Left lobe of liver (tissue), 2 donors: ENCODE measurements around the gene MOV10L1. TPM values are rescaled to one million over a fixed set of nuclear protein-coding genes. Genes with fewer than 3 reads are reported as not detected.

Source experiments
- ATAC-seq: fragments of 200-7000 bp; cut with Tn5 transposase; one replicate; pipeline ENCODE4 v1.9.1; 2020; ENCODE audit warnings: mild to moderate bottlenecking, moderate library complexity
- DNase-seq: peaks from one replicate; pipeline ENCODE4 v3.0.0-alpha.2; 2020; ENCODE audit warnings: low spot score
- total RNA-seq: library from RNA; stranded (reverse); gene quantifications from one replicate; pipeline ENCODE4 v1.2.1, GENCODE V29; 2021
- donor health status: DM: no; HTN: no; CAD: no; lungs with moderate emphysema.
- donor health status: DM: no; HTN: yes; CAD: no.

Gene MOV10L1
- total RNA-seq, 1 donor from 2014 or later: not detected

GRCh38 chr22:50173311-50173982 lies 83.6 kb downstream of the MOV10L1 start:
- DNase-seq (no peak), ATAC-seq (no peak)

GRCh38 chr22:50173983-50174355 lies 84.2 kb downstream of the MOV10L1 start:
- DNase-seq (no peak), ATAC-seq (no peak)

GRCh38 chr22:50174382-50175190 lies 84.8 kb downstream of the MOV10L1 start:
- DNase-seq (no peak), ATAC-seq (no peak)

GRCh38 chr22:50175191-50175461 lies 85.3 kb downstream of the MOV10L1 start:
- ATAC-seq (no peak), DNase-seq (no peak)

GRCh38 chr22:50175921-50176849 lies 86.4 kb downstream of the MOV10L1 start:
- no peak for DNase-seq
- ATAC-seq: no peak

GRCh38 chr22:50176850-50177536 lies 87.2 kb downstream of the MOV10L1 start:
- no peak for DNase-seq

GRCh38 chr22:50177537-50178470 lies 88.0 kb downstream of the MOV10L1 start:
- DNase-seq (no peak), ATAC-seq (no peak)

More at GRCh38 chr22:50176850-50177536, 87.2 kb downstream of the MOV10L1 start:
- no peak for ATAC-seq

- no peak for ATAC-seq
- DNase-seq: no peak
Observed at GRCh38 chr22:50178471-50178864, 88.7 kb downstream of the MOV10L1 start.

- ATAC-seq (no peak), DNase-seq (peak; percentile 44)
Observed at GRCh38 chr22:50178871-50179869, 89.4 kb downstream of the MOV10L1 start.

GRCh38 chr22:50179937-50180726 lies 90.3 kb downstream of the MOV10L1 start:
- ATAC-seq: no peak
- peak; percentile 44 for DNase-seq

- DNase-seq (peak; percentile 45), ATAC-seq (no peak)
Observed at GRCh38 chr22:50180727-50181521, 91.1 kb downstream of the MOV10L1 start.

GRCh38 chr22:50182176-50183081 lies 92.6 kb downstream of the MOV10L1 start:
- ATAC-seq (peak; percentile 63), DNase-seq (peak; percentile 83)

GRCh38 chr22:50183141-50183971 lies 93.5 kb downstream of the MOV10L1 start:
- ATAC-seq (no peak), DNase-seq (peak; percentile 45)

- ATAC-seq: peak; percentile 52
- DNase-seq: peak; percentile 79
Observed at GRCh38 chr22:50184004-50184901, 94.4 kb downstream of the MOV10L1 start.
